ENCODE data around the gene KIAA1755. TPM values are rescaled to one million over a fixed set of nuclear protein-coding genes. Genes with fewer than 3 reads are reported as not detected.
"Not testable (repeated sequence)": the region's sequence is repeated elsewhere in the genome, so short reads cannot be mapped to it uniquely, and the experiment has no call there.

Gene KIAA1755
- polyA plus RNA-seq, 1 experiment = 2.9 TPM

DNA sequence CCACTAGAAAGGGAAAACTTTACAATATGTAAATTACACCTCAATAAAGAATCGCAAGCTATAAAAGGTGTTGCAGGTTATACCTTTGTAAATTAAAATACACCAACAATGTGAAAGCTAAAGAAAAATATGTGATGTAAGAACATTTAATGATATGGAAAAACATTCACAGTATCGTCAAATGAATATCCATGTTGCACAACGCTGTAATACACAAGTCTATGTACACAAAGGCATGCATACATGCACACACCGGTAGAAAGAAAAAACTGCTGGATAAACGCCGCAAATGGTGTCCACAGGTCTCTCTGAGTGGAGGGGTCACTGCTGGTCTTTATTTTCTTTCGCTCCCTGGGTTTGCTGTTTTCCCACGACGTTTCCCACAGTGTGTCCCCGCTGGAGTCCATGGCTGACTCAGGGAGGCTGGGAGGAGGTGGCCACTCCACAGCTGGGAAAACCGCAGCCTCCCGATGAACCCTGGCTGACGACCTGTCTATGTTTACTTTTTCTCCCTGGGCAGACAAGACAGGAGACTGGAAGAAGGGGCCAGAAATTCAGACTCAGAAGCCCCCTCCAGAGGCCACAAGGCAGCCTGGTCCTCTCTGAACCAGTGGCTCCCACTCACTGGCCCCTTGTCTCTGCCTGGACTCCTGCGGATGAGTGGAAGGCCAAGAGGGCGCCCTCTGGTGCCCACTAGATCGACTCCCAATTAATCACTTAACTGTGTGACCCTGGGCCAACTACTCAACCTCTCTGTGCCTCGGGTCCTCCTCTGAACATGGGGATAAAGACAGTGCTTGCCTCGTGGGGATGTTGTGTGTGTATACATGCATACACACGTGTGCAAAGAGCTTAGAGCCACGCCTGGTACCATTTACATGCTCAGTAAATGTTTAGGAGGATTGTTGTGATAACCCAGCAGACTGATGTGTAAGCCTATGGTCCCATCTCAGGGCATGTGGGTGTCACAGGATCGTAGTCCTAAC is 30.6 kb upstream of the KIAA1755 start:
- peaks cover 3% of the 10 kb centered on the region for H3K27me3 ChIP-seq (ENCODE audit: control insufficient read depth, insufficient read depth, low read length)
- no peak overlapping the region for H3K27ac ChIP-seq (ENCODE audit: low read depth, low read length)
- TF ChIP-seq, protein P1, sequence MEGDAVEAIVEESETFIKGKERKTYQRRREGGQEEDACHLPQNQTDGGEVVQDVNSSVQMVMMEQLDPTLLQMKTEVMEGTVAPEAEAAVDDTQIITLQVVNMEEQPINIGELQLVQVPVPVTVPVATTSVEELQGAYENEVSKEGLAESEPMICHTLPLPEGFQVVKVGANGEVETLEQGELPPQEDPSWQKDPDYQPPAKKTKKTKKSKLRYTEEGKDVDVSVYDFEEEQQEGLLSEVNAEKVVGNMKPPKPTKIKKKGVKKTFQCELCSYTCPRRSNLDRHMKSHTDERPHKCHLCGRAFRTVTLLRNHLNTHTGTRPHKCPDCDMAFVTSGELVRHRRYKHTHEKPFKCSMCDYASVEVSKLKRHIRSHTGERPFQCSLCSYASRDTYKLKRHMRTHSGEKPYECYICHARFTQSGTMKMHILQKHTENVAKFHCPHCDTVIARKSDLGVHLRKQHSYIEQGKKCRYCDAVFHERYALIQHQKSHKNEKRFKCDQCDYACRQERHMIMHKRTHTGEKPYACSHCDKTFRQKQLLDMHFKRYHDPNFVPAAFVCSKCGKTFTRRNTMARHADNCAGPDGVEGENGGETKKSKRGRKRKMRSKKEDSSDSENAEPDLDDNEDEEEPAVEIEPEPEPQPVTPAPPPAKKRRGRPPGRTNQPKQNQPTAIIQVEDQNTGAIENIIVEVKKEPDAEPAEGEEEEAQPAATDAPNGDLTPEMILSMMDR (IDR thresholded peaks at IDR 0.05; ENCODE audit: low read depth, low read length) = peak; percentile 58
- ChIA-PET POLR2A (interaction anchor here (0.7 kb wide), 2 partner anchors 15 to 42 kb away, joined by 3 read pairs; no protein-coding TSS in a partner anchor), CTCF (interaction anchor here (0.5 to 1.7 kb wide), 10 partner anchors 9 to 238 kb away, joined by 3 to 10 read pairs (median 3); partner anchors contain the start of gene BPI)
- H3K4me3 ChIP-seq (ENCODE audit: low read depth, low read length) = no peak overlapping the region
- peak; percentile 61 for DNase-seq (ENCODE audit: low read depth, low spot score)
- no peaks in the 10 kb centered on the region; the same call in 1 of the 2 replicates for H3K9me3 ChIP-seq (ENCODE audit: control insufficient read depth, insufficient read depth, low read length)

DNA sequence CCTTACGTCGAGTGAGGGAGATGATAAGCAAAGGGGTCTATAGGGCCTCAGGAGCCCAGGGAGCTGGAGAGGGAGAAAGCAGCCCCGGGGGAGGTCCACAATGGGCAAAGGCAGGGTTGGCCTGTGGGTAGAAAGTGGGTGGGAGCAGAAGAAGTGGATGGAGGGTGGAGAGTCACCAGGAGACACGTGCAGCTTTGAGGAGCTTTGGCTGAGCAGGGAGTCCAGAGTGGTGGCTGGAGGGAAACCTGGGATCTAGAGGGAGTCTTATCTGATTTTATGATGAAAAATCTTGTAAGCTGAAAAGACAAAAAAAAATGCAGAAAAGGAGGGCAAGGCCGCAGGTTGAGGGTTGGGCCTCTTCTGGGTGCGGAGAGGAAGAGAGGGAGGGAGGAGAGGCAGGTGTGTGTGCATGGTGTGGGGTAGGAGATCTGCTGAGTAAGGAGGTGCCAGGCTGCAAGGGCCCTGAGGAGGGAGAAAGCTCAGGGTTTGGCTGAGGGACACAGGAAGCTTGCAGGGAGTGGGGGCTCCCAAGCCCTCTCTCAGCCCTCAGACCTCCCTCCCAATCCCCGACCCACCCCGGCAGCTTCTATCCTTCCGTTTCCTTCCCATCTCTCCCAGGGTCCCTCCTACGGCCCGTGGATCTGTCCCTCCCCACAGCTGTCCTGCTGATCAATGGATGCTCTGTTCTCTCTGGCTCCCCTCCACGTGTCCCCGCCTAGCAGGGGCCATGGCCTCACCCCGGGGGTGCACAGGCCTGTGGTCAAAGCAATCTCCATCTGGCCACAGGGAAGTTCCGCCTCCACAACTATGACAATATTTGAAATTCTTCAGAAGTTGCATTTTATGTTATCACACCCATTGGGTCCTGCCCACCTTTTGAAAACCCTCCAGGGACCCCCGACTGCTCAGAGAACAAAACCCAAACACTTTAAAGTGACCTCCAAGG is 26.3 kb upstream of the KIAA1755 start:
- ChIA-PET POLR2A (interaction anchor here (0.6 kb wide), 1 partner anchor 33 kb away, joined by 3 read pairs; no protein-coding TSS in a partner anchor), CTCF (interaction anchor here (1.5 kb wide), 1 partner anchor 18 kb away, joined by 7 read pairs; no protein-coding TSS in a partner anchor)
- TF ChIP-seq, protein P1 (IDR thresholded peaks at IDR 0.05; ENCODE audit: low read depth, low read length) = no peak
- Histone ChIP-seq H3K4me3 (ENCODE audit: low read depth, low read length) (no peak overlapping the region), H3K27me3 (ENCODE audit: control insufficient read depth, insufficient read depth, low read length) (no peaks in the 10 kb centered on the region), H3K9me3 (ENCODE audit: control insufficient read depth, insufficient read depth, low read length) (peaks cover 6% of the 10 kb centered on the region), H3K27ac (ENCODE audit: low read depth, low read length) (no peak overlapping the region)
- DNase-seq (ENCODE audit: low read depth, low spot score) = no peak

DNA sequence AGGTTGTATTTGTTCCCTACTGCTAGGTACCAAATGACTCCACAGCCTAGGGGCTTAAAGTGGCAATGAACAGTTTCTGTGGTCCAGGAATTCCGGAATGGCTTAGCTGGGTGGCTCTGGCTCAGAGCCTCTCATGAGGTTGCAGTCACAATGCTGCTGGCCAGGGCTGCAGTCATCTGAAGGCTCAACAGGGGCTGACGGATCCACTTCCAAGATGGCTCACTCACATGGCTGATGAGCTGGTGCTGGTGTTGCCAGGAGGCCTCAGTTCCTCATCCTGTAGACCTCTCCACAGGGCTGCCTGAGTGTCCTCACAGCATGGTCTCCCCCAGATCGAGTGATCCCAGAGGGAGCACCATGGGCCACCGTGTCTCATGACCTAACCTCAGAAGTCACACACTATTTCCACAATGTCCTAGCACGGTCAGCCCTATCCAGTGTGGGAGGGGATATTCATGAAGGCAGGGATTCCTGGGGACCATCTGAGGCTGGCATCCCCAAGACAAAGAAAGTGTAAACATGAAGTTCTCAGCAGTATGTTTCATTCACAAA is 24.4 kb upstream of the KIAA1755 start:
- Histone ChIP-seq H3K9me3 (ENCODE audit: control insufficient read depth, insufficient read depth, low read length) (peaks cover 11% of the 10 kb centered on the region), H3K4me3 (ENCODE audit: low read depth, low read length) (no peak overlapping the region), H3K27ac (ENCODE audit: low read depth, low read length) (no peak overlapping the region), H3K27me3 (ENCODE audit: control insufficient read depth, insufficient read depth, low read length) (no peaks in the 10 kb centered on the region)
- no peak for DNase-seq (ENCODE audit: low read depth, low spot score)
- ChIA-PET CTCF (no interaction called here), POLR2A (no interaction called here)
- TF ChIP-seq, protein P1 (IDR thresholded peaks at IDR 0.05; ENCODE audit: low read depth, low read length) = no peak

DNA sequence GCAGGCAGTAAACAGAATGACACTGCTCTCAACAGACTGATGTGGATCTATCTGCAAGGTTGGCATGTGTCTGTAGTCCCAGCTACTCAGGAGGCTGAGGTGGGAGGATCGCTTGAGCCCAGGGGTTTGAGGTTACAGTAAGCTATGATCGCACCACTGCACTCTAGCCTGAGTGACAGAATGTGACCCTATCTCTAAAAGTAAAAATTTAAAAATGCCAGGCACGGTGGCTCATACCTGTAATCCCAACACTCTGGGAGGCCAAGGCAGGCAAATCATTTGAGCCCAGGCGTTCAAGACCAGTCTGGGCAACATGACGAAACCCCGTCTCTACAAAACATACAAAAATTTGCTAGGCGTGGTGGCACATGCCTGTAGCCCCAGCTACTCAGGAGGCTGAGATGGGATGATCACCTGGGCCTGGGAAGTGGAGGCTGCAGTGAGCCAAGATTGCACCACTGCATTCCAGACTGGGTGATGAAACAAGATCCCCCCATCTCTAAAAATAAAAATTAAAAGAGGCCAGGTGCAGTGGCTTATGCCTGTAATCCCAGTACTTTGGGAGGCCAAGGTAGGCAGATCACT is 23.6 kb upstream of the KIAA1755 start:
- peaks cover 11% of the 10 kb centered on the region for H3K9me3 ChIP-seq (ENCODE audit: control insufficient read depth, insufficient read depth, low read length)
- H3K27ac ChIP-seq (ENCODE audit: low read depth, low read length); DNase-seq (ENCODE audit: low read depth, low spot score); H3K27me3 ChIP-seq (ENCODE audit: control insufficient read depth, insufficient read depth, low read length); CTCF ChIA-PET; H3K4me3 ChIP-seq (ENCODE audit: low read depth, low read length); POLR2A ChIA-PET: not testable (repeated sequence)

DNA sequence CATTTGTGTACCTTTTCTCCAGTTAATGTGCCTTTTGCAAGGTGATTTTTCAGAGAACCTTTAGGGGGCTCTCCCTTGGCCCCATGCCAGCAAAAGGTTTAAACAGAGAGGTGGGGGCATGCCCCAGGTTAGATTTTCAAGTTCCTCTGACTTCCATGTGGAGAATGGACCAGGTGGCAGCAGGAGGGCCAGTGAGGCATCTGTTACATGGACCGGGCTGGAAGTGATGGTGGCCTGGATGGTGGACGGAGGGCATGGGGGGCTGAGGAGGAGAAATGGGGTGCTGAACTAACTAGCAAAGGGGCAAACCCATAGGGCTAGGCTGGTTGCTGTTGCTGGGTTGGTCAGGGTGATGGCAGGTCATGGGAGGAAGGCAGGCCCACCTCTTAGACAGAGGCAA is 22.7 kb upstream of the KIAA1755 start:
- H3K27me3 ChIP-seq (ENCODE audit: control insufficient read depth, insufficient read depth, low read length) = no peaks in the 10 kb centered on the region
- POLR2A ChIA-PET = no interaction called here

DNA sequence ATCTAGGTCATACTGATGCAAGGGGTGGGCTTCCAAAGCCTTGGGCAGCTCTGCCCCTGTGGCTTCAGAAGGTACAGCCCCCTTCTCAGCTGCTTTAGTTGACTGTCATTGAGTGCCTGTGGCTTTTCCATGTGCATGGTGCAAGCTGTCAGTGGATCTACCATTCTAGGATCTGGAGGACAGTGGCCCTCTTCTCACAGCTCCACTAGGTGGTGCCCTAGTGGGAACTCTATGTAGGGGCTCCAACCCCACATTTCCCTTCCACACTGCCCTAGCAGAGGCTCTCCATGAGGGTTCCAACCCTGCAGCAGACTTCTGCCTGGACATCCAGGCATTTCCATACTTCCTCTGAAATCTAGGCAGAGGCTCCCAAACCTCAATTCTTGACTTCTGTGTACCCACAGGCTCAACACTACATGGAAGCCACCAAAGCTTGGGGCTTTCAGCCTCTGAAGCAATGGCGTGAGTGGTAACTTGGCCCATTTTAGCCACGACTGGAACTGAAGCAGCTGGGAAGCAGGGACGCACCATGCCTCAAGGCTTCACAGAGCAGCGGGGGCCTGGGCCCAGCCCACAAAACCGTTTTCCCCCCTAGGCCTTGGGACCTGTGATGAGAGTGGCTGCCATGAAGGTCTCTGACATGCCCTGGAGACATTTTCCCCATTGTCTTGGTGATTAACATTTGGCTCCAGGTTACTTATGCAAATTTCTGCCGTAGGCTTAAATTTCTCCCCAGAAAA is 20.8 kb upstream of the KIAA1755 start:
- POLR2A ChIA-PET; DNase-seq (ENCODE audit: low read depth, low spot score); H3K27me3 ChIP-seq (ENCODE audit: control insufficient read depth, insufficient read depth, low read length); H3K4me3 ChIP-seq (ENCODE audit: low read depth, low read length); CTCF ChIA-PET; H3K27ac ChIP-seq (ENCODE audit: low read depth, low read length): not testable (repeated sequence)
- peaks cover 11% of the 10 kb centered on the region for H3K9me3 ChIP-seq (ENCODE audit: control insufficient read depth, insufficient read depth, low read length)

More for the DNA sequence above, 22.7 kb upstream of the KIAA1755 start:
- TF ChIP-seq, protein P1 (IDR thresholded peaks at IDR 0.05; ENCODE audit: low read depth, low read length) = no peak
- peaks cover 11% of the 10 kb centered on the region for H3K9me3 ChIP-seq (ENCODE audit: control insufficient read depth, insufficient read depth, low read length)
- CTCF ChIA-PET = no interaction called here
- no peak overlapping the region for H3K4me3 ChIP-seq (ENCODE audit: low read depth, low read length)
- H3K27ac ChIP-seq (ENCODE audit: low read depth, low read length) = no peak overlapping the region
- DNase-seq (ENCODE audit: low read depth, low spot score) = no peak
